GM19328 (cell line): ENCODE results near the gene DUS1L.
"Not testable (repeated sequence)": the region's sequence is repeated elsewhere in the genome, so short reads cannot be mapped to it uniquely, and the experiment has no call there.

Experiments used
- ATAC-seq: cut with Tn5 transposase; IDR thresholded peaks from one replicate; pipeline ENCODE4 v1.9.1; 2021; ENCODE audit warnings: mild to moderate bottlenecking, moderate library complexity; ENCODE audit not compliant: unreplicated experiment

The DUS1L gene

GRCh38 chr17:82045936-82046484, 19.6 kb downstream of the DUS1L start:
- ATAC-seq: no peak

- no peak for ATAC-seq
Observed at GRCh38 chr17:82043507-82043906, 22.1 kb downstream of the DUS1L start.

GRCh38 chr17:82042649-82043048, 23.0 kb downstream of the DUS1L start:
- ATAC-seq: no peak

DNA sequence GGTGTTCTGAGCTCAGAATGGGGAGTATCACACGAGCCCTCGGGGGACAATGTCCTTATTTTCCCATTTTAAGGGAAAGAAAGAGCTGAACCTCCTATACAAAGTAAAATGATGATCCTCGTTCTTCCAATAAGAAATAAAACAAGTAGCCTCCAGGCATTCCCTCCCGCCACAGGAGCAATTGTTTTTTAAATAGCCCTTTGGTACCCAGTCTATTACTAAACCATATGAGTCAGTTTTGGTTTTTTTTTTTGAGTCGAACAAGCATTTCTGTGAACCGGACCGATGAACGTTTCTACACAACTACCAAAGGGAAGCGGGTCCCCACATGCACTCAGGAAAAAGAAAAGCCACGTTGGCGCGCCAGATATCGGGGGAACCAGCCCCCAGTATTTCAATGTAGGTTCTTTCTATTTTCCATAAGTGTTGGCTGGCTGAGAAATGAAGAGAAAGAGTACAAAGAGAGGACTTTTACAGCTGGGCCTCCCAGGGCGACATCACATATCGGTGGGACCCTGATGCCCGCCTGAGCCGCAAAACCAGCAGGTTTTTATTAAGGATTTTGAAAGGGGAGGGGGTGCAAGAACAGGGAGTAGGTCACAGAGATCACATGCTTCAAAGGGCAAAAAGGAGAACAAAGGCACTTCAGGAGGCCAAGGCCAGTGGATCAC, 24.3 kb downstream of the DUS1L start:
- no peak for ATAC-seq

DNA sequence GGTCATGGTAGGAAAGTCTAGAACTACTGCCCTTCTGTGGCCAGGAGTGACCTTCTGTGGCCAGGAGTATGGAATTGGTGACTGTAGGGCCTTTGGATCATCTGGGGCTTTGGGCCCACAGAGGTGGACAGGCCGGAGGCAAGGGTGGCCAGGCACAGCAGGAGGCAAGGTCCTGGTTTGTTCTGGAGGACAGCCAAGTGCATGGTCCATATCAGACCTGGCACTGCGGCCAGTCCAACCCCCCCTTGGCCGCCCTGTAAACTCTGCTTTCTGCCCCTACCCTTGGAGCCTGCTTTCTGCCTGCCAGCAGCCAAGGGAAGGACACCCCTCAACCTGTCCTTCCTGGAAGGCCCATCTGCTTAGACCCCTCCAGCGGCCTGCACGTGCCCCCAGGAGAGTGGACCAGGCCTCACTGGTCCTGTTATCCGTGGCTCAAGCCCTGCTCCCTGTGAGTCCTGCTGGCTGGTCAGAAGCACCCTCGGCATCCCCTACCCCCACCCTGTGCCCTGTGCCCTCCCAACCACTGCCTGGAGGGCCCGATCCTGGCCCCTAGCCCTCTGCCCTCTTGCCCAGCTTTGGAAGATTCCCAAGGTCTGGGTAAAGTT, 25.8 kb downstream of the DUS1L start:
- ATAC-seq: no peak

DNA sequence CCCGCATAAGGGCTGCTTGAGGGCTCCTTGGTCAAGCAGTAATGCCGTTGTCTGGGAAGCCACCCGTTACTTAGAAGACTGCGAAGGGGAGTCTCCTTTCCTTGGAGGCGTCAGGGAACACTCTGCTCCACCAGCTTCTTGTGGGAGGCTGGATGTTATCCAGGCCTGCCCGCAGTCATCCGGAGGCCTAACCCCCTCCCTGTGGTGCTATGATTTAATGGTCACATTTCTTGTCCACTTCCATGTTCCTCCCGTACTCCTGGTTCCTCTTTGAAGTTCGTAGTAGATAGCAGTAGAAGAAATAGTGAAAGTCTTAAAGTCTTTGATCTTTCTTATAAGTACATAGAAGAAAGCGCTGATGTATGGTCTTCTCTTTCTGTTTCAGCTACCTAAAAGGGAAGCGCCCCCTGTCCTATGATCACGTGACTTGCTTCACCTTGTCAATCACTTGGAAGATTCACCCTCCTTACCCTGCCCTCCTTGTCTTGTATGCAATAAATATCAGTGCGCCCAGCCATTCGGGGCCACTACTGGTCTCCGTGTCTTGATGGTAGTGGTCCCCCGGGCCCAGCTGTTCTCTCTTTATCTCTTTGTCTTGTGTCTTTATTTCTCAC, 26.7 kb downstream of the DUS1L start:
- not testable (repeated sequence) for ATAC-seq

DNA sequence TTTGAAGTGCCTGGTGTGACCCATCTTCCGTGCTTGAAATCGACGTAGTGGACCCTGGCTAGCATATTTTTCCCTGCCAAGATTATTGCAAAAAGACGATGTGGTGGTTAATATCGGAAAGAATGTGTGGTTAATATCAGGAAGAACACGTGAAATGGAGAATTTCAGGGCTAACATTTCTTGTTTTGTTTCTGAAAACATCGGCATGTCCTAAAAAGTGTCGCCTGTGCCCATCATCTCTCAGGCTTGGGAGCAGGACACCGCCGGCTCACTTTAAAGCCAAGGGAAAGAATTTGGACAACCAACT, 27.8 kb downstream of the DUS1L start:
- ATAC-seq: no peak

DNA sequence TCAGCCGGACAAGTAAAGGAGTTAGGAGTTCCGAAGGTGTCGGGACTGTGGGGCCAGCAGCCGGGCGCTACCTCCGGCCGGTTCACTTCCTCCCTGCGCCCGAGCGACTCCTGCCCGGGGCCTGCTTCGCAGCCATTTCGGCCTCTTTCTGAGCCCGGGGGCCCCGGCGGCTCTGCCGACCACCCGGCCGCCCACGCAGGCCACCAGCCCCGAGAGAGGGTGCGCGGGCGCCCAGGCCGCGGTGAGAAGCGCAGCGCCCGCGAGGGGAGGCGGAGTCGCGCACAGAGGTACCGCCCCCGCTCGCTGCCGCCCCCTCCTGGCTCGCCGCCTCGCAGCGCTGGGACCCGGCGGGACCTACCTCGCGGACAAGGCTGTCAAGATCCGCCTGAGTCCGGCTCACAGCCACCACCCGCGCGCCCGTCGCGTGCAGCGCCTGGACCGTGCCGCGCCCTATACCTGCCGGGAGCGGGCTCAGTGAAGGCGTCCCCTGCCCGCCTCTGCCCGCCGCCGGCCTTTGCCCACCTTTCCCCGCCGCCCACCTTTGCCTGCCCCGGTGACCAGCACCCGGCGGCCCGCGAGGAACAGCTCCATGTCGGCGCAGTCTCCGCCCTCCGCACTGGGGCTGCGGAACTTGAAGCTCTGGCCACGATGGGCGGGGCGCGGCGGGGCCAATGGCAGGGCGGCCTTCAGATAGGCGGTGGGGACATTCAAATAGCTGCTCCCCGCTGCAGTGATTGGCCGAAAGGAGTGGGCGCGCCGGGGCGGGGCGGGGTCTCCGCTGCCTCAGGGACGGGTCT, 28.3 kb downstream of the DUS1L start, which contains the start of gene DCXR:
TSS of gene DCXR (minus strand) at position 606 of the 797 bp plus-strand sequence. CDS start at position 591, 15 bp downstream.
- peak; percentile 90 for ATAC-seq

- ATAC-seq: no peak
Observed at GRCh38 chr17:82036634-82037091, 28.9 kb downstream of the DUS1L start.

DNA sequence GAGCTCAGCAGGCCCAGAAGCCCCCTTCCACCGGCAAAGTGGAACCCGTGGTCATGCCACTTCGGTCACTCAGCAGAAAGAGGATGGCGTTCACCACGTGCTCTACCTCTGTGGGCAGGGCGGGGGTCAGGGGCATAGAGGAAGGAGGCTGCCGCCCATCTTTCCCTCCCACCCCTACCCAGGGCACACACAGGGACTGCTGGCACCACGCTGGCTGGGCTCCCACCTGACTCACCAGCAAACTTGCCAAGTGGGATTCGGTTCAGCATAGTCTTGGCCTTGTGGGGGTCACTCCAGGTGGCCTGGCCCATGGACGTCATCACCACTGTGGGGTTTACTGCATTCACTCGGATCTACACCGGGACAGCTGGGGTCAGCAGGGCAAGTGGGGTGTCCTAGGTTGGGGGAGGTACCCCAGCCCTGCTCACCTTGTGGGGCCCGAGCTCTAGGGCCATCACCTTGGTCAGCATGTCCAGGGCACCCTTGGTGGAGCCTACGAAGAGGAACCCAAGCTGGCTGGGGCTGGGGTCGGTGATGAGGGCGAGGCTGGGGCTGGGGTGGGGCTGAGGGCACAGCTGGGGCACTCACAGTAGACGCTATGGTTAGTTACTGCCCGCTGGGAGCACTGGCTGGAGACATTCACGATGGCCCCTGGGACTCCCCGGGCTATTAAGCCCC, 29.5 kb downstream of the DUS1L start:
- ATAC-seq: no peak

DNA sequence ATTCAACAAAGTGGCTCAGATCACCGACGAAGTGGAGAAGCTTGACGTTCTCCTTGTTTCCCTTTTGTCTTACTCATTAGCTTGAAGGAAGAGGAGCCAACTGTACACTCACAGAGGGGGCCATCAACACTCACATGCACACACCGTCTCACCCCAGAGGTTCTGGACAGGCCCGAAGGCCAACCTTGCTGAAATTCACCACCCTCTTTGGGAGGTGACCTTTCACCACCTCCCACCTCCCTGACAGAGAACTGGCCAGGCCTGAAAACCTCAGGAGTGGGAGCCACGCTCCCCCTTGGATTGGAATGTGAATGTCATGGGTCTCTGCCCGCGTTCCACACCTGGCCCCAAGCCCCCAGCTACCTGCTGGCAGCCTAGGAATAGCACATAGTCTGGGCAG, 30.1 kb downstream of the DUS1L start:
- ATAC-seq: no peak

GRCh38 chr17:82034371-82035011, 31.1 kb downstream of the DUS1L start:
- no peak for ATAC-seq

DNA sequence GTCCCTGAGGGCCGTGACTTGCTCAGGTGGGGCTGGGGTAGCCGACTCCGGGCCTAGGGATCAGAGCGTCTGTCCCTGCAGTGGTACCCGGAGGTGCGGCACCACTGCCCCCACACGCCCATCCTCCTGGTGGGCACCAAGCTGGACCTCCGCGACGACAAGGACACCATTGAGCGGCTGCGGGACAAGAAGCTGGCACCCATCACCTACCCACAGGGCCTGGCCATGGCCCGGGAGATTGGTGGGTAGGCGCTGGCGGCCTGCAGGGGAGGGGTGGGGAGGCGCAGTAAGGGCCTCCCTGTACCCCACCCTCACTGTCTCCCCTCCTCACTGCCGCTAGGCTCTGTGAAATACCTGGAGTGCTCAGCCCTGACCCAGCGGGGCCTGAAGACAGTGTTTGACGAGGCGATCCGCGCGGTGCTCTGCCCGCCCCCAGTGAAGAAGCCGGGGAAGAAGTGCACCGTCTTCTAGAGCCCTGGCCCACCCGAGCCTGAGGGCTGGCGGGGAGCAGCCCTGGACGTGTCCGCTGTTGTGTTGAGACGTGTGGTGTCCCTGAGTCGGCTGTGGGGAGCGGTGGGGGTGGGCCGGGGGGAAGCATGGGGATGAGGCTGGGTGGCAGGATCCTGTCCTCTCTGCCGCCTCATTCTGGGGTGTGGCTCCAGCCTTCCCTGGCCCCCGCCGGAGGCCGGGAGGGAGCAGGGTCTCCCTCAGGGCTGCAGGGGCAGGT, 32.1 kb downstream of the DUS1L start:
- ATAC-seq: no peak

DNA sequence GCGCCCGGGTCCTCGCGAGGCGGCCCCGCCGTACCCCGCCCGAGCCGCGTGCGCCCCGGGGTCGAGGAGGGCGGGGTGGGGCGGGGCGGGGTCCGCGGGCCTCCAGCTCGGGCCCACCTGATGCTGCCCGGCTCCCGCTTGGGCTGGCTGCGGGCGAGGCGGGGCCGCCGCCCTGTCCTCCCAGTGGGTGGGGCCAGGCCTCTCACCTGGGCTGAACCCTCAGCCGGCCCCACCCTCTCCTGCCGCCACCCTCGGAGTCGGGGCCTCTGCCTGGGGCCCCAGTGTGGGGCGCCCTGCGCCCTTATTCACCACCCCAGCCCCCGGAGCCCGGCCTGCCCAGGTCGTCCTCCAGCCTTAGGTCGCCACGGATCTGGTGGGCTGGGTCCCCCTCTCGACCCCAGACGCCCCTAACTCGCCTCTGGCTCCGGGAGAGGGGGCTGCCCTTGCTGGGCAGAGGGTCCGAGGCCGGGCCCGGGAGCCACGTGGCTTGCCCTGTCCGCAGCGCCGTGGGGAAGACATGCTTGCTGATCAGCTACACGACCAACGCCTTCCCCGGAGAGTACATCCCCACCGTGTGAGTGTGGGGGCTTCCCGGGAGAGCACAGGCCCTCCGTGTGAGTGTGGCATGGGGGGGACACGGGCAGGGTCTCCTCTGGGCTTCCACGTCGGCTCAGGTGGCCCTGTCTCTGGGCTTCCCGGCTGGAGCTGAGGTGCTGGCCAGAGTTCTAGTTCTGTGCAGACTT, 33.5 kb downstream of the DUS1L start:
- ATAC-seq: no peak

DNA sequence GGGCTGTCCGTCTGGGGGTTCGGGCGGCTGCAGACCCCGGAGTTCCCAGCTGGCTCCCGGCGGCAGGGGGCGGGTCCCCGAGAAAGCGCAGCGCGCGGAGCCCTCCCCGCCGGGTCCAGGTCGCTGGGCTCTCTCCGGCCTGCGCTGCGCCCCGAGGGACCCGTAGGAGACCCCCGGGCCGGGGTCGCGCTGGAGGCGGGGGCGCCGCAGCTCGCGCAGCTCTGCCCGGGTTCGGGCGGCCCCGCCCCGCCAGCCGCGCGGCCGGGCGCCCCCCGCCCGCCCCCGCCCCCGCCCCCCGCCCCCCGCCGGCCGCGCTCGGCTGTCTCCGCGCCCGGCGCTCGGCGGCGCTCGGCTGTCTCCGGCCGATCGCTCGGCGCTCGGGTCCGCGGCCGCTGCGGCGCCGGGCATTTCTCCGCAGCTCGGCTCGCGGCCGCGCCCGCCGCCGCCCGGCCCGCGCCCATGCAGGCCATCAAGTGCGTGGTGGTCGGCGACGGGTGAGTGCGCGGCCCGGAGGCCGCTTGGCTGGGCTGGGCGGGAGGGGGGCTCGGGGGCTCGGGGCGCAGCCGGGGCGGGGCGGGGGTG, 34.2 kb downstream of the DUS1L start, which contains the start of gene RAC3:
TSS of gene RAC3 (plus strand) at position 376 of the 582 bp plus-strand sequence. CDS start at position 460, 84 bp downstream.
- no peak for ATAC-seq

GRCh38 chr17:82030470-82031302, 34.9 kb downstream of the DUS1L start:
- no peak for ATAC-seq

- no peak for ATAC-seq
Observed at GRCh38 chr17:82029990-82030469, 35.6 kb downstream of the DUS1L start.
